Endothelial cell of umbilical vein (primary cell): ENCODE data around the gene XRN2. TPM values are rescaled to one million over a fixed set of nuclear protein-coding genes. Genes with fewer than 3 reads are reported as not detected.

Experiments
- BruUV-seq: library from RNA; stranded (reverse); fragments of 400-500 nt; replicated peaks from 2 replicates; lab custom pipeline; 2021; lab: Mats Ljungman, UMichigan
- CTCF ChIA-PET: fragments of 300-600, 350-600 bp; sonication (Branson Sonifier 250); formaldehyde crosslinking; loops from one replicate; lab custom pipeline; 2021; ENCODE audit warnings: antibody characterized with exemption, inconsistent platforms; lab: Charles Lee
- POLR2A ChIA-PET: fragments of 300-600, 350-600 bp; sonication (Branson Sonifier 250); formaldehyde crosslinking; loops from one replicate; lab custom pipeline; 2021; ENCODE audit warnings: antibody characterized with exemption, inconsistent platforms; lab: Charles Lee
- DNase-seq: peaks from one replicate; pipeline ENCODE4 v3.0.0-alpha.2; 2011; ENCODE audit warnings: low read depth, low spot score
- FAIRE-seq: peaks from 2 replicates; lab custom pipeline; 2011; peaks lifted over from hg19 to GRCh38; lab: Jason Lieb, UNC
- H2AFZ ChIP-seq: 2 replicates; pipeline ENCODE4 v1.6.0; 2012; ENCODE audit warnings: low read depth, low read length, control low read depth, inconsistent platforms
- H3K27ac ChIP-seq: 2 replicates; pipeline ENCODE4 v1.5.1; 2011; ENCODE audit warnings: low read depth, mild to moderate bottlenecking, control low read depth, low read length, moderate library complexity; ENCODE audit not compliant: insufficient read depth
- H3K27me3 ChIP-seq, 2 experiments: 2 replicates each; pipeline versions ENCODE4 v1.6.0 to v1.6.1; 2011; ENCODE audit warnings: low read length in 2 of 2, mixed read lengths in 1 of 2; ENCODE audit not compliant: control insufficient read depth in 2 of 2, insufficient read depth in 2 of 2
- H3K36me3 ChIP-seq, 2 experiments: 2 replicates in 1 of 2; 3 replicates in 1 of 2; pipeline ENCODE4 v1.5.1; 2011; ENCODE audit warnings: low read length in 2 of 2, mild to moderate bottlenecking in 1 of 2, moderate library complexity in 1 of 2; ENCODE audit not compliant: control insufficient read depth in 2 of 2, insufficient read depth in 2 of 2; ENCODE audit errors: extremely low read depth in 1 of 2
- H3K4me1 ChIP-seq: 3 replicates; pipeline ENCODE4 v1.5.1; 2011; ENCODE audit warnings: mild to moderate bottlenecking, low read length; ENCODE audit not compliant: control insufficient read depth, insufficient read depth; ENCODE audit errors: extremely low read depth
- H3K4me2 ChIP-seq: 2 replicates; pipeline ENCODE4 v1.6.1; 2011; ENCODE audit warnings: low read length, control low read depth, mixed read lengths; ENCODE audit not compliant: insufficient read depth
- H3K4me3 ChIP-seq, 3 experiments: fragments of 200-600 bp in 1 of 3; sonication (generic), shearing (Covaris generic) in 1 of 3; replicated peaks in 1 of 3; 2 replicates each; pipeline ENCODE4 v1.5.1; 2011 to 2016; ENCODE audit warnings: control low read depth in 3 of 3, low read length in 3 of 3, mild to moderate bottlenecking in 2 of 3, inconsistent platforms in 1 of 3, low read depth in 1 of 3, moderate library complexity in 1 of 3; ENCODE audit not compliant: insufficient read depth in 1 of 3
- H3K79me2 ChIP-seq: 2 replicates; pipeline ENCODE4 v1.6.0; 2012; ENCODE audit warnings: low read length, inconsistent platforms; ENCODE audit not compliant: control insufficient read depth, insufficient read depth
- H3K9ac ChIP-seq: replicated peaks from 2 replicates; pipeline ENCODE3; 2011; ENCODE audit warnings: low read length, control low read depth; ENCODE audit not compliant: insufficient read depth; ENCODE audit errors: extremely low read depth
- H3K9me1 ChIP-seq: replicated peaks from 3 replicates; pipeline ENCODE4 v1.6.0; 2011; ENCODE audit warnings: mild to moderate bottlenecking, low read length; ENCODE audit not compliant: control insufficient read depth, insufficient read depth; ENCODE audit errors: extremely low read depth
- H3K9me3 ChIP-seq: replicated peaks from 2 replicates; pipeline ENCODE4 v1.5.1; 2012; ENCODE audit warnings: low read length, inconsistent platforms; ENCODE audit not compliant: control insufficient read depth, insufficient read depth
- H4K20me1 ChIP-seq: replicated peaks from 2 replicates; pipeline ENCODE3; 2011; ENCODE audit warnings: mild to moderate bottlenecking, low read length; ENCODE audit not compliant: control insufficient read depth, insufficient read depth; ENCODE audit errors: extremely low read depth
- EZH2 ChIP-seq: IDR thresholded peaks from 2 replicates; pipeline ENCODE4 v1.6.1; 2012; ENCODE audit warnings: borderline replicate concordance, low read depth, mild to moderate bottlenecking, moderate library complexity, low read length, inconsistent platforms; ENCODE audit not compliant: severe bottlenecking
- FOS ChIP-seq: IDR thresholded peaks from 2 replicates; pipeline ENCODE4 v1.6.1; 2011; ENCODE audit warnings: mild to moderate bottlenecking, low read length, moderate library complexity, borderline replicate concordance; ENCODE audit not compliant: insufficient read depth
- GATA2 ChIP-seq: IDR thresholded peaks from 2 replicates; pipeline ENCODE4 v1.7.0; 2011; ENCODE audit warnings: low read depth, mild to moderate bottlenecking, moderate library complexity, mixed read lengths, low read length; ENCODE audit not compliant: insufficient read length, insufficient read depth
- JUN ChIP-seq: IDR thresholded peaks from 2 replicates; pipeline ENCODE4 v1.6.1; 2011; ENCODE audit warnings: borderline replicate concordance, low read depth; ENCODE audit not compliant: insufficient read length, insufficient read depth
- POLR2A ChIP-seq: IDR thresholded peaks from 2 replicates; pipeline ENCODE4 v1.6.1; 2012; ENCODE audit warnings: low read depth, mild to moderate bottlenecking, control low read depth, low read length
- POLR2AphosphoS5 ChIP-seq: IDR thresholded peaks from 2 replicates; pipeline ENCODE4 v1.6.1; 2012; ENCODE audit warnings: low read depth, mild to moderate bottlenecking, control low read depth, low read length, moderate library complexity; ENCODE audit not compliant: insufficient read depth
- dilution Hi-C: fragments of 300-500 bp; cut with MboI; formaldehyde crosslinking; loops from one replicate; pipeline ENCODE4 v1.15.0; 2019; ENCODE audit warnings: low sequenced_read_pairs; ENCODE audit not compliant: extremely low pct_ligation_motif_present
- intact Hi-C: fragments of 100-400 bp; cut with micrococcal nuclease; formaldehyde crosslinking; loops from one replicate; pipeline ENCODE4 v1.10.0; 2022
- polyA plus RNA-seq, 4 experiments: library from polyadenylated mRNA; depleted of rRNA in 3 of 4; stranded (reverse) in 3 of 4; unstranded in 1 of 4; fragments of >200 nt; gene quantifications; 2 replicates each; pipeline versions ENCODE4 v1.2.1 to v1.2.3, GENCODE V29; 2011 to 2012; ENCODE audit warnings: missing spikeins in 1 of 4
- total RNA-seq: library from RNA; stranded (reverse); gene quantifications from 2 replicates; pipeline ENCODE4 v1.2.3, GENCODE V29; 2021
- TF ChIP-seq, protein P1 (sequence below): IDR thresholded peaks from 2 replicates; pipeline ENCODE4 v1.6.1; 2011; ENCODE audit not compliant: insufficient read depth, insufficient read length

XRN2 gene
- total and polyA plus RNA-seq, 2 donors (not counting 3 experiments of a cell fraction or from before 2014, with no cell fraction given) = 32.3 to 66.6 TPM

DNA sequence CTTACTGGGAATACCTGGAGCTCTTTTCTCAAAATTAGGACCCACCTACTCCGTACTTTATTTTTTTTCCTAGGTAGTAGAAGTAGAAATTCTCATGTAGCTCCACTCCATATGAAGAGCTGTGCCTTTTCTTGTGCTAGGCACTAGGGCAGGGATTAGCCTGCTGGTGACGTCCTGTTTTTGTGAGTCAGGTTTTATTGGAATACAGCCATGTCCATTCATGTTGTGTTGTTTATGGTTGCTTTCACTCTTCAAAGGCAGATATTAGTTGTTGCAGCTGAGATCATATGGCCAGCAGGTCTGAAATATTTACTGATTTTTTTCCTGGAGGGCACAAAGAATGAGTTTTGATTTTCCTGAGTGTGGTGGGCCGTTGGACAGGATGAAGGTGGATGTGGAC is 20.5 kb downstream of the XRN2 start:
- no peaks in the 10 kb centered on the region for H3K9me1 ChIP-seq
- H3K27me3 ChIP-seq = no peaks in the 10 kb centered on the region
- no peak overlapping the region for H2AFZ ChIP-seq
- H3K9ac ChIP-seq = no peak overlapping the region
- CTCF ChIA-PET = interaction anchor here (0.7 to 1.6 kb wide), 7 partner anchors 9 to 88 kb away, joined by 3 to 5 read pairs (median 3); no protein-coding TSS in a partner anchor
- peak overlapping the region; percentile 32 for H3K27ac ChIP-seq
- H3K36me3 ChIP-seq = no peaks in the 10 kb centered on the region
- no peaks in the 10 kb centered on the region for H3K9me3 ChIP-seq
- H4K20me1 ChIP-seq = peaks cover 8% of the 10 kb centered on the region
- peak; percentile 89 for DNase-seq
- H3K4me2 ChIP-seq = peak overlapping the region; percentile 31
- peak; percentile 78 for FAIRE-seq
- TF ChIP-seq JUN (peak; percentile 47), POLR2AphosphoS5 (no peak), FOS (peak; percentile 53)
- H3K79me2 ChIP-seq = peaks cover 97% of the 10 kb centered on the region
- intact Hi-C loops = loop anchor here (1.0 to 2.0 kb wide), 2 partner anchors 15 to 20 kb away; partner anchors contain the start of gene XRN2
- dilution Hi-C loops = no loop called here
- H3K4me3 ChIP-seq = no peak overlapping the region
- no TSS peak for BruUV-seq
- H3K4me1 ChIP-seq = peaks cover 34% of the 10 kb centered on the region
- POLR2A ChIA-PET = interaction anchor here (1.2 kb wide), 1 partner anchor 9 kb away, joined by 3 read pairs; no protein-coding TSS in a partner anchor

DNA sequence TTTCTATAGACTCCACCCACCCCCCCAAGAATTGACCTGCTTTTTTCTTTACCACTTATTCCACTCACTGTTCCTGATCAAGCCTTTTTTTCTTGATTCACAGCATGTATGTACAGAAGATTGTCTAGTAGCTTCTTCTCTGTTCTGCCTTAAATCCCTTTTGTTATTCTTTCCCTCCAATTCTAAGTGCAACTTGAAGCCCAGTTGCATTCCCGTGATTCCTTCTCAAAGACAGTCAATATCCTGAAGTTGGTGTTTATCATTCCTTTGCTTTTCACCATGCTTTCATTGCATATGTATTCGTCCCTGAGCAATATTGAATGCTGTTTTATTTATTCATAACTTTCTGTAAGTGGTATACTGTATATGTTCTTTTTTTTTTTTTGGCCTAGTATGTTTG is 21.0 kb downstream of the XRN2 start:
- Histone ChIP-seq H3K27me3 (no peaks in the 10 kb centered on the region), H3K9me3 (no peaks in the 10 kb centered on the region), H4K20me1 (peaks cover 8% of the 10 kb centered on the region), H3K9me1 (no peaks in the 10 kb centered on the region), H3K79me2 (peaks cover 97% of the 10 kb centered on the region), H3K27ac (no peak overlapping the region), H3K36me3 (no peaks in the 10 kb centered on the region), H2AFZ (no peak overlapping the region), H3K4me2 (peak overlapping the region; percentile 17), H3K4me3 (no peak overlapping the region), H3K4me1 (peaks cover 34% of the 10 kb centered on the region), H3K9ac (no peak overlapping the region)
- CTCF ChIA-PET = interaction anchor here (0.7 to 1.6 kb wide), 7 partner anchors 10 to 88 kb away, joined by 3 to 5 read pairs (median 3); no protein-coding TSS in a partner anchor
- no TSS peak for BruUV-seq
- POLR2A ChIA-PET = interaction anchor here (1.2 kb wide), 1 partner anchor 9 kb away, joined by 3 read pairs; no protein-coding TSS in a partner anchor
- intact Hi-C loops (loop anchor here (2.0 kb wide), 1 partner anchor 15 kb away; no protein-coding TSS in a partner anchor), dilution Hi-C loops (no loop called here)
- TF ChIP-seq GATA2 = no peak
- TF ChIP-seq, protein P1, sequence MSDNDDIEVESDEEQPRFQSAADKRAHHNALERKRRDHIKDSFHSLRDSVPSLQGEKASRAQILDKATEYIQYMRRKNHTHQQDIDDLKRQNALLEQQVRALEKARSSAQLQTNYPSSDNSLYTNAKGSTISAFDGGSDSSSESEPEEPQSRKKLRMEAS = no peak
- TF ChIP-seq EZH2 = no peak
- no peak for TF ChIP-seq POLR2A
- FAIRE-seq (no peak), DNase-seq (no peak)
